ENCODE data around the gene GPR15. TPM values are rescaled to one million over a fixed set of nuclear protein-coding genes. Genes with fewer than 3 reads are reported as not detected.

The GPR15 gene
- total and polyA plus RNA-seq, 10 of the 15 experiments (the other 5 are each of a cell fraction or from before 2014, with no cell fraction given): 70.7 to 150 (median 115) TPM

DNA sequence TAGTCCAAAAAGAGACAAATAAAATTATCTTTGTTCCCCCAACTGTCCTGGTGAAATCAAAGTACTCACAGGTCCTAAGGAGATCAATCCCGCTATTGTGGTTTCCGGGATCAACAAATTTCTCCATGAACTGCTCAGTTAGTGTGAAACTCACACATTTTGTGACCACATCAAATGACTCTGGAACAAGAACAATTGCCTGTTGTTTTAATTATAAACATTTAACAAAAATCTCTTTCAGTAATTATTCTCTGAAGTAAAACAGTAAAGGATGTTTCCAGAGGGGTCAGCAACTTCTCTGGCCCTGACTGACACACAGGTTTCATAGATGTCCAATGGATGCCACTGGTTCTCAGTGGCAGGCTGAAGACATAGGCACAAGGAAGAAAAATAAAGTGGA, 13.0 kb upstream of the GPR15 start (continued):
- TF ChIP-seq, protein P1, sequence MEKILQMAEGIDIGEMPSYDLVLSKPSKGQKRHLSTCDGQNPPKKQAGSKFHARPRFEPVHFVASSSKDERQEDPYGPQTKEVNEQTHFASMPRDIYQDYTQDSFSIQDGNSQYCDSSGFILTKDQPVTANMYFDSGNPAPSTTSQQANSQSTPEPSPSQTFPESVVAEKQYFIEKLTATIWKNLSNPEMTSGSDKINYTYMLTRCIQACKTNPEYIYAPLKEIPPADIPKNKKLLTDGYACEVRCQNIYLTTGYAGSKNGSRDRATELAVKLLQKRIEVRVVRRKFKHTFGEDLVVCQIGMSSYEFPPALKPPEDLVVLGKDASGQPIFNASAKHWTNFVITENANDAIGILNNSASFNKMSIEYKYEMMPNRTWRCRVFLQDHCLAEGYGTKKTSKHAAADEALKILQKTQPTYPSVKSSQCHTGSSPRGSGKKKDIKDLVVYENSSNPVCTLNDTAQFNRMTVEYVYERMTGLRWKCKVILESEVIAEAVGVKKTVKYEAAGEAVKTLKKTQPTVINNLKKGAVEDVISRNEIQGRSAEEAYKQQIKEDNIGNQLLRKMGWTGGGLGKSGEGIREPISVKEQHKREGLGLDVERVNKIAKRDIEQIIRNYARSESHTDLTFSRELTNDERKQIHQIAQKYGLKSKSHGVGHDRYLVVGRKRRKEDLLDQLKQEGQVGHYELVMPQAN (conservative IDR thresholded peaks at IDR 0.05): no peak
- no peak for TF ChIP-seq MEF2A (IDR thresholded peaks at IDR 0.05; ENCODE audit: insufficient read depth, low read depth, low read length)
- TF ChIP-seq YY1 (IDR thresholded peaks at IDR 0.05; ENCODE audit: low read depth, low read length): no peak
- TF ChIP-seq SIN3A (IDR thresholded peaks at IDR 0.05; ENCODE audit: low read depth, low read length): no peak
- no peak for TF ChIP-seq RB1 (IDR thresholded peaks at IDR 0.05; ENCODE audit: borderline replicate concordance)
- TF ChIP-seq GATAD2B (conservative IDR thresholded peaks at IDR 0.05; ENCODE audit: low read depth): no peak
- no peak for TF ChIP-seq ZBED1 (IDR thresholded peaks at IDR 0.05; ENCODE audit: borderline replicate concordance)
- TF ChIP-seq, protein P2, sequence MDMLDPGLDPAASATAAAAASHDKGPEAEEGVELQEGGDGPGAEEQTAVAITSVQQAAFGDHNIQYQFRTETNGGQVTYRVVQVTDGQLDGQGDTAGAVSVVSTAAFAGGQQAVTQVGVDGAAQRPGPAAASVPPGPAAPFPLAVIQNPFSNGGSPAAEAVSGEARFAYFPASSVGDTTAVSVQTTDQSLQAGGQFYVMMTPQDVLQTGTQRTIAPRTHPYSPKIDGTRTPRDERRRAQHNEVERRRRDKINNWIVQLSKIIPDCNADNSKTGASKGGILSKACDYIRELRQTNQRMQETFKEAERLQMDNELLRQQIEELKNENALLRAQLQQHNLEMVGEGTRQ (IDR thresholded peaks at IDR 0.05; ENCODE audit: borderline replicate concordance, low read depth, low read length): no peak
- TF ChIP-seq CHD2 (IDR thresholded peaks at IDR 0.05; ENCODE audit: borderline replicate concordance, low read depth, low read length): no peak
- no peak for TF ChIP-seq RCOR1 (conservative IDR thresholded peaks at IDR 0.05; ENCODE audit: low read depth, low read length)
- TF ChIP-seq CHD1 (IDR thresholded peaks at IDR 0.05; ENCODE audit: low read depth, low read length): no peak
- TF ChIP-seq TBL1XR1 (IDR thresholded peaks at IDR 0.05; ENCODE audit: low read depth, low read length): no peak

Measured in GM12878 (cell line).